Measurements from ENCODE around the gene MNT. TPM values are rescaled to one million over a fixed set of nuclear protein-coding genes. Genes with fewer than 3 reads are reported as not detected.

The MNT gene
- total RNA-seq, 1 experiment from 2014 or later: 8.2 TPM

DNA sequence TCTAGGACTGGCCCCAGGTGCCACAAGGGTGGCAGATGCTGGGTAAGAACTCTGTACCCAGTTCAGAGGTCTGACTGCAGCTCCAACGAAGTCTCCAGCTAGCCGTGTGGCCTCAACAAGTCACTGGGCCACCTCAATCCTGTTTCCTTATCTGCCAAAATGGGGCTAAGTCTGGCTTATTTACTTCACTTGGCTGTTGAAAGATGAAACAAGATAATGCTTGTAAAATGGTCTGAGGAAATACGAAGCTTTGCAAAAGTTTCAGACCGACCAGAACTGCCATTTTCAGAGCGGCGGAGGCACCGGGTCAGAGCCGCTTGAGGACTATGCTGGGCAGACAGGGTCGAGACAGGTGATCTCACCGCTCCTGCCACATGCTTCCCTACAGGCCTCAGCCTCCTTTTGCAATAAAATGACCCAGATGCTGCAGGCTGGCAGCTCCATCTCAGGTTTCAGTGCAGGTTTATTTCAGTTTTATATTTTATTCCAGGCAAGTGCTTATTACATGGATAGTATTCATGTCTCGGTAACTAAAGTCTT lies 17.2 kb downstream of the MNT start:
- no peak for DNase-seq (ENCODE audit: low read depth)

GRCh38 chr17:2380950-2381649 lies 19.8 kb downstream of the MNT start:
- no peak for DNase-seq (ENCODE audit: low read depth)

GRCh38 chr17:2380226-2380922 lies 20.5 kb downstream of the MNT start:
- DNase-seq (ENCODE audit: low read depth): no peak

DNA sequence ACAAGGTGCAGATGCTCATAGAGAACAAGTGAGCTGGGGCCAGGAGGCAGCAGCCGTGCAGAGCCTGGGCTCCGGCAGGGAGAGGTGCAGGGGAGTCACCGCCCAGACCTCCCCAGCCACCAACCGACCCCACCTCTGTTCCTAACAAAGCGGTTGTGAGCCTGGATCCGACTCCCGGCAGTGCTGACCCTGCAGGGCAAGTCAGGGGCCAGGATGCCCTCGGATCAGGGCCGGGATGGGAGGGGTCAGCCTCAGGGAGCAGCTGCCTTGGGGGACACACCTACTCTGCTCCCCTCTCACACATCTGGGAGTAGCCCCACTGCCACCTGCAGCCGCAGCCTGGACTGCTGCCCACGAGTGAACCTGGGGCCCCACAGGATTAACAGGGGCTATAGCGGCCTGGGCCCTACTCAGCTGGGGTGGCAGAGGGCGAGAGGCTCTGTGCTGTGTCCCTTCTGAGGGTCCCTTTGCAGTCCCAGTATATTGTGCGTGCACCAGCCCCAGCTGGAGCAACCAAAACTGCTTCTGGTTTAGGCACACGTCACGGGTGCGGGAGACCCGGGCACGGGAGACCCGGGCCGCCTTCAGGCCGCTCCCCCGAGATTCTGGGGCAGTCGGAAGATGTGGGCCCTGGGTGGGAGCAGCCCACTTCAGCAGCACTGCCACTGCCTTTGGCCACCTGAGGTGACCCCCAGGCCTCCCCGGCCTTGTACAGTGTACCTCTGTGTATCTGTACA lies 21.2 kb downstream of the MNT start:
- DNase-seq (ENCODE audit: low read depth): no peak

- no peak for DNase-seq (ENCODE audit: low read depth)
Measured at GRCh38 chr17:2378905-2379304, 22.0 kb downstream of the MNT start.

DNA sequence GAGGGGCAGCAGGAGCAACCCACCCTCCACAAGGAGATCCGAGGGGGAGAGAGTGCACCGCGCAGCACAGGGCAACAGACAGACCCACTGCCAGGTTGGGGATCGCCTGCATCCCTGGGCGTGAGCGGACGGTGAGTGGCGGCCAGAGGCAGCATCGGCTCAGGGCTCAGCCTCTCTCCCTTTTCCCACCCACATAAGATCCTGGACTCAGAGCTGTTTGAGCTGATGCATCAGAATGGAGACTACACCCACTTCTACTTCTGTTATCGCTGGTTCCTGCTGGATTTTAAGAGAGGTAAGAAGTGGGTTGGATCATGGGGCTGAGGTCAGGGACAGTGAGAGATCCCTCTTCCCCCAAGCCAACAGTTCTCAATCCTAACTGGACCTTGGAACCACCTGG lies 23.2 kb downstream of the MNT start:
- DNase-seq (ENCODE audit: low read depth): no peak

DNA sequence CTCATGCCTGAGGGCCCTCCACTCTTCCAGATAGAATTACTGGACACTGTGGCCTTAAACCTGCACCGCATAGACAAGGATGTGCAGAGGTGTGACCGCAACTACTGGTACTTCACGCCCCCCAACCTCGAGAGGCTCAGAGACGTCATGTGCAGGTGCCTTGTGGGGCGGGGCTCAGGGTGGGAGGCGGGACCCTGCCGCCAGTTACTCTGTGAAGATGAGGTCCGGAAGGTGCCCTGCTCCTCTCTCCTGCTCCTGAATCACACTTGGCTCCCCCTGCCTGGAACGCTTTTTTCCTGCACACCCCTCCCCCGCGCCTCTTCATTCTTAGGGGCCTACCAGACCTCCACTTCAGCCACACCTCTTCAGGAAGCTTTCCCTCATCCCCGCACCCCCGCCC lies 24.8 kb downstream of the MNT start:
- no peak for DNase-seq (ENCODE audit: low read depth)

DNA sequence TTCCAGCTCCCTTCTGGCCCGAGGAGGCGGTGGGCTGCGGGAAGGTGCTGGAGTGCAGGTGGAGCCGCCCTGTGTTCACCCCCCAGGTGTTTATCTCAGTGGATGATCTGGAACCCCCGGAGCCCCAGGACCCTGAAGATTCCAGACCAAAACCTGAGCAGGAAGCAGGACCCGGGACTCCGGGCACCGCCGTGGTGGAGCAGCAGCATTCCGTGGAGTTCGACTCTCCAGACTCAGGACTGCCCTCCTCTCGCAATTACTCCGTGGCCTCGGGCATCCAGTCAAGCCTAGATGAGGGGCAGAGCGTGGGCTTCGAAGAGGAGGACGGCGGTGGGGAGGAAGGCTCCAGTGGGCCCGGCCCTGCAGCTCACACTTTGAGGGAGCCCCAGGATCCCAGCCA lies 25.5 kb downstream of the MNT start:
- DNase-seq (ENCODE audit: low read depth): no peak

GRCh38 chr17:2374549-2375285 lies 26.1 kb downstream of the MNT start:
- DNase-seq (ENCODE audit: low read depth): no peak

- no peak for DNase-seq (ENCODE audit: low read depth)
Measured at GRCh38 chr17:2373179-2373578, 27.7 kb downstream of the MNT start.

- no peak for DNase-seq (ENCODE audit: low read depth)
Measured at GRCh38 chr17:2372681-2373080, 28.2 kb downstream of the MNT start.

GRCh38 chr17:2372180-2372579 lies 28.7 kb downstream of the MNT start:
- no peak for DNase-seq (ENCODE audit: low read depth)

GRCh38 chr17:2371183-2372130 lies 29.4 kb downstream of the MNT start:
- no peak for DNase-seq (ENCODE audit: low read depth)

DNA sequence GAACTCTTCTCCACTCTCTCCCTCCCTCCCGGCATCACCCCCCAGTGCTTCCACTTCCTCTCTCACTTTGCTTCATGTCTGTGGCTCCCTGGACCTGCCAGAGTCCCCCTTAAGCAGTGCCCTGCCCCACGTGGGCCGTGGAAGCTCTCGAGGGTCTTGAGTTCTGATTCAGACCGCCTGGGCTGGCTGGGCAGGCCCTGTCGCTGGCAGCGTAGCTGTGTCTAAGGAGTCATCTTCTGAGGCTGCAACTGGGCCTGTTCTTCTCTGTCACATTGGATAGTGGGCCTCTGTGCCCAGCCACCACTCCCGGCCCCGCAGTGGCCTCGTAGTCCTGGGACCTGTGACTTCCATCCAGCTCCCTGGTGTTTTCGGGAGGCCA lies 30.7 kb downstream of the MNT start:
- no peak for DNase-seq (ENCODE audit: low read depth)

DNA sequence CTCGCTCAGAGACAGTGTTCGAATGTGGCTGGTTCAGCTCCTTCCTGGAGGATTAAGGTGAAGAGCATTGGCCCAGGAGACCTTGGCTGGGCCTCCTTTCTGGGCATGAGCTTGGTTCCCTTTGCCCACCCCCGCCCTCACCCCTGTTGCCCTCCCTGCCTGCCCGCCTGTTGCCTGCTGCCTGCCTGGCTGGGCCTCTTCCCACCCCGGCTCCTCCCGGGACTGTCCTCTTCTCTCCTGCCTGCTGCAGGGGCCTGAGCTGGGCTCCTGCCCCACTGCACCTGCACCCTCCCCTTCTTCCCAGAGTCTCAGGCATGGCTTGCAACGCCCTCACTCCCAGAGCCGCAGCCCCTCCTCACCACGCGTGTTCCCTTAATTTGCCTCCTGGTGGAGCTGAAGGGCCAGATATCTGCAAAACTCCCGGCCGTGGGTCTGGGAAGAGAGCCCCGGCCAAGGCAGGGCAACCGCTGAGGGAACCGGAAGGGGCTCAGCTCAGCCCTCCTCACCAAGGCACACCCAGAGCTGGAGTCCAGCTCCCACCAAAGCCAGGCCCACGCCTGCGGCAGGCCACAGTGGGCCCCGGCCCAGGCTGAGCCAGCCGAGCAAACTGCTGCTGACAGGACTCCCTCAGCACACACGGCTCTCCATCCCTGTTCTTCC lies 31.2 kb downstream of the MNT start:
- no peak for DNase-seq (ENCODE audit: low read depth)

DNA sequence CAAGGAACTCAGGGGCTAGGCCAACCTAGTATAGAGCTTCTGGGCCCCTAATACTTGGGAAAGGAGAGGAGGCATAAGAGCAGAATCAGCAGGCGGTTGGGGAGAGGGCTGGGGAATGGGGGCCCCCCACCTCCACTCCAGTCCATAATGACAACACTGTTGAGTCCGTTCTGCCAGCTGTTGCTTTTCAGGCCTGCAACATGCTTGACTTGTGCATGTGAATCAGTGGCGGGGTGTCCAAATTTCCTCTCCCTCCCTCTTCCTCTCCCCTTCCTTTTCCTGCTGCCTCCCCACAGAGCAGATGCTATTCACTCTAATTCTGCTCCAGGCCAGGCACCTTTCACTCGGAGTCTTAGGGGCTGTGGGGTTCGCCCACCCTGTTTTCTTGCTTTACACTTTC lies 31.8 kb downstream of the MNT start:
- DNase-seq (ENCODE audit: low read depth): no peak

DNA sequence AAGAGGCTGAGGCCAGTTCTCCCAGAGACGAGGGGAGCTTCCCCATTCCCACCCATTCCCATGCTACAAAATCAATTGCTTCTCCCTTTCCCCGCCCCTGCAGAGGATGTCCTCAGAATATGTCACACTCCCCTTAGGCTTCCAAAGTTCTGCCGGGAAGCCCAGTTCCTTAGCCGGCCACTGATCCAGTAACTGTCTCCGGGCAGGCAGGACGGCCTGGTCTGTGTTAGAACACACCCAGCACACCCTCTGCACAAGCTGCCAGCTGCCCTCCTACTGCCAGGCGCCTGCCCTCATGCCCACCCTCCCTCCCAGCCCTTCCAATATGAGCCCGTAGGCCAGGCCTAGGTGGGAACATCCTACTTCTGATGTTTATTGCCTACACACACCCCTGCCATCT lies 32.5 kb downstream of the MNT start:
- DNase-seq (ENCODE audit: low read depth): no peak

- DNase-seq (ENCODE audit: low read depth): no peak
Measured at GRCh38 chr17:2366747-2367494, 33.9 kb downstream of the MNT start.

DNA sequence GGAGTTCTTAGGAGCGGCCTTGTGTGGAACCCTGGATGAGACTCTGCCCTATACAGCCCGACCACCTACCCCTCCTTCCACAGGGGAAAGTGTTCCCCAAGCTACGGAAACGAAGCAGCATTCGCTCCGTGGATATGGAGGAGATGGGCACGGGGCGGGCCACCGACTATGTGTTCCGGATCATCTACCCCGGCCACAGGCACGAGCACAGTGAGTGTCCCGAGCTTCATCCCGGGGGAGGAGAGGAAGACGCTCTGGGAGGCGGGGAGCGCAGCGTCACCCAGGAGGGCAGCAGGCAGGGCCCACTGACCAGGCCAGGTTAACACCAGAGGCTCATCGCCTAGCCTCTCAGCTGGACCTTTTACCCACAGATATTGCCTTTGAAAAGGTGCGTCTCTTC lies 35.7 kb downstream of the MNT start:
- no peak for DNase-seq (ENCODE audit: low read depth)
